ENCODE results near the gene ABCC8. TPM values are rescaled to one million over a fixed set of nuclear protein-coding genes. Genes with fewer than 3 reads are reported as not detected.

The ABCC8 gene
- polyA plus RNA-seq, 1 donor from 2014 or later = not detected

DNA sequence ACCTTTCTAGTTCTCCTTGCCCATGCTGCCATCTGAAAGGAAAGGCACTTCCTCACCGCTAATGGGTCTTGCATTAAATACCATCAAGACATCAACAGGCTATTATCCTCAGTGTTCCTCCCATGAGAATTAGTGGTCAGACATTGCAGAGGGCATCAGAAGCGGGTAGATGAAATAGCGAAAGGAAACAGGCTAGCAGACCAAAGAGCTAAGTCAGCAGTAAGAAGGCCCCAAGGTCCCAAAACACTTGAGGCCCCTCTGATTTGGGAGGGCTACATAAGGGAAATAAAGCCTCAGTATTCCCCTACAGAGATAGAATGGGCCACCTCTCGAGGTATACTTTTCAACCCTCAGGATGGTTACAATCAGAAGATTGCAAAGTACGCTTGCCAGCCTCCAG lies 101.1 kb downstream of the ABCC8 start:
- Mint-ChIP-seq H3K4me3 (no peak overlapping the region), H3K36me3 (peaks cover 4% of the 10 kb centered on the region), H3K27me3 (no peaks in the 10 kb centered on the region), H3K4me1 (no peaks in the 10 kb centered on the region), H3K9me3 (peaks cover 8 to 27% (median 15%) of the 10 kb centered on the region in 3 donors), H3K27ac (no peak overlapping the region)

GRCh38 chr11:17371614-17372013 lies 105.0 kb downstream of the ABCC8 start:
- Mint-ChIP-seq H3K27ac (peak overlapping the region in 1 of 3 donors; percentile 16), H3K36me3 (peaks cover 4% of the 10 kb centered on the region), H3K4me3 (no peak overlapping the region), H3K9me3 (peaks cover 17 to 45% (median 22%) of the 10 kb centered on the region in 3 donors), H3K27me3 (peaks cover 3% of the 10 kb centered on the region), H3K4me1 (no peaks in the 10 kb centered on the region)

DNA sequence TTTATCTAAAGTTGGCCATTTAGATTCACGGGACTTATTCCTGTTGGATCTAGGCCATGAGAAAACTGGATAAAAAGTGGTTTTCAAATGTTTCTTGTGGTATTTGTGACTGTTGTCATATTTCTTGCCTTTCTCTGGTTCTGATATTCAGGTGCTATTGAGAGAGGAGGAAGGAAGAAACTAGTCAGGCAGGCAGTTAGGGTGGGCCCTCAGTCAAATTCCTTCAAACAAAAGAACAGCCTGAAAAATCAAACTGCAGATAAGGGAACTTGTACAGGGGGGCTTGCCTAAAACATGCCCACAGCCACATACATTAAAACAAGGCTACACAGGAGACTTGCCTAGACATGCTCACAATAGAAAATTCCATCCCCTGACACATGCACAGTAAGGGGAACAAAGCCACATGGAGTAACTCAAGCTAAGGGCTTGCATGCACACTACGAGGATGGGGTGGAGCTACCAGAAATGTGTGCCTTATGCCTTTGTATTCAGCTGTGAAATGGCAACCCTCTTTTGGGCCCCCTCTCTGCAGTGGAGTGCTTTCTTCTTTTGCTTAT lies 106.9 kb downstream of the ABCC8 start:
- Mint-ChIP-seq H3K4me1 (no peaks in the 10 kb centered on the region), H3K4me3 (no peak overlapping the region), H3K36me3 (peaks cover 5% of the 10 kb centered on the region), H3K9me3 (peaks cover 17 to 45% (median 22%) of the 10 kb centered on the region in 3 donors), H3K27me3 (peaks cover 3% of the 10 kb centered on the region), H3K27ac (no peak overlapping the region)

DNA sequence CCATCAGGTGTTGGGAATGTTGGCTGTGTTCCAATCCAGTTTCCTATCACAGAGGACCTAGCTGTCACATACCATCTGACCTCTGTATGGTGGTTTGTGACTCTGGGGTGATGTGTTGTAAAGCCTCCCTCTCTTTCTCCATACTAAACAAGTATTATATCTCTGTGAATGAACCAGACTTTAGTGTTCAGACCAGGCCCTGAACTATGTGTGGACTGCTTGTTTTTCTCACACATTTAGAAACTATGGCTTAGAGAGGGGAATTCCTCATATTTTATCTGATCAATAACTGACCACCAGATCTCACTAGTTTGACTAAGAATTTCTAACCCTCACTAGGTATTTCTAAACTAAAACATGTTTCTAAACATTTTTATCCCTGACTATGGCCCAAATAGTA lies 107.6 kb downstream of the ABCC8 start:
- H3K36me3 Mint-ChIP-seq = peaks cover 5% of the 10 kb centered on the region
- H3K9me3 Mint-ChIP-seq = peaks cover 17 to 45% (median 22%) of the 10 kb centered on the region in 3 donors
- no peak overlapping the region for H3K4me3 Mint-ChIP-seq
- H3K27me3 Mint-ChIP-seq = peaks cover 3% of the 10 kb centered on the region
- H3K4me1 Mint-ChIP-seq = no peaks in the 10 kb centered on the region
- H3K27ac Mint-ChIP-seq = no peak overlapping the region

GRCh38 chr11:17368551-17368950 lies 108.1 kb downstream of the ABCC8 start:
- peaks cover 17 to 45% (median 22%) of the 10 kb centered on the region in 3 donors for H3K9me3 Mint-ChIP-seq
- peaks cover 5% of the 10 kb centered on the region for H3K36me3 Mint-ChIP-seq

DNA sequence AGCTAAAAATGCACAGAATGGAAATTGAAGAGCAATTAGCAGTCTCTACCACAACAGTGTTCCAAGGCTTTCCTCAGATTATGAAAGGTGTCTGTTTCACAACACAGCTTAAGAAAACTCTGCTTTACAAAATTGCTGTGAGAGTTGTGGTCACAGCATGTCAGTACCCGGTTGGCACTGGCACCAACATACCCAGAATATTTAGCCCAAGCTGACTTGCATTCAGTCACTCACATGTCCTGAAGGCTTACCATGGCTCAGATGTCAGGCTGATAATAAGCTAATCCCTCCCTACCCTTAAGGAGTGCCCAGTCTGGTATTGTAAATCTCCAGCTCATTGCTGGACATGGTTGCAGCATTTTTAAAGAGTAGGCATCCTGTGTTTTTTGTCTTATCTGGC lies 110.2 kb downstream of the ABCC8 start:
- H3K4me1 Mint-ChIP-seq = no peaks in the 10 kb centered on the region
- no peak overlapping the region for H3K27ac Mint-ChIP-seq
- H3K4me3 Mint-ChIP-seq = no peak overlapping the region
- H3K9me3 Mint-ChIP-seq = peaks cover 12 to 32% (median 14%) of the 10 kb centered on the region in 3 donors
- H3K36me3 Mint-ChIP-seq = peaks cover 4% of the 10 kb centered on the region
- H3K27me3 Mint-ChIP-seq = peaks cover 3% of the 10 kb centered on the region

More at GRCh38 chr11:17368551-17368950, 108.1 kb downstream of the ABCC8 start:
- Mint-ChIP-seq H3K27me3 (peaks cover 3% of the 10 kb centered on the region), H3K4me1 (no peaks in the 10 kb centered on the region), H3K4me3 (no peak overlapping the region), H3K27ac (no peak overlapping the region)

- Mint-ChIP-seq H3K36me3 (no peaks in the 10 kb centered on the region), H3K4me3 (peak overlapping the region; percentile 21 to 93 (median 86)), H3K9me3 (peaks cover 3 to 10% (median 5%) of the 10 kb centered on the region in 3 donors), H3K4me1 (peaks cover 17 to 31% (median 22%) of the 10 kb centered on the region in 3 donors), H3K27ac (peak overlapping the region in 2 of 3 donors; percentile 2 to 43), H3K27me3 (peaks cover 30% of the 10 kb centered on the region)
Measured at GRCh38 chr11:17354601-17354991, 122.0 kb downstream of the ABCC8 start.

DNA sequence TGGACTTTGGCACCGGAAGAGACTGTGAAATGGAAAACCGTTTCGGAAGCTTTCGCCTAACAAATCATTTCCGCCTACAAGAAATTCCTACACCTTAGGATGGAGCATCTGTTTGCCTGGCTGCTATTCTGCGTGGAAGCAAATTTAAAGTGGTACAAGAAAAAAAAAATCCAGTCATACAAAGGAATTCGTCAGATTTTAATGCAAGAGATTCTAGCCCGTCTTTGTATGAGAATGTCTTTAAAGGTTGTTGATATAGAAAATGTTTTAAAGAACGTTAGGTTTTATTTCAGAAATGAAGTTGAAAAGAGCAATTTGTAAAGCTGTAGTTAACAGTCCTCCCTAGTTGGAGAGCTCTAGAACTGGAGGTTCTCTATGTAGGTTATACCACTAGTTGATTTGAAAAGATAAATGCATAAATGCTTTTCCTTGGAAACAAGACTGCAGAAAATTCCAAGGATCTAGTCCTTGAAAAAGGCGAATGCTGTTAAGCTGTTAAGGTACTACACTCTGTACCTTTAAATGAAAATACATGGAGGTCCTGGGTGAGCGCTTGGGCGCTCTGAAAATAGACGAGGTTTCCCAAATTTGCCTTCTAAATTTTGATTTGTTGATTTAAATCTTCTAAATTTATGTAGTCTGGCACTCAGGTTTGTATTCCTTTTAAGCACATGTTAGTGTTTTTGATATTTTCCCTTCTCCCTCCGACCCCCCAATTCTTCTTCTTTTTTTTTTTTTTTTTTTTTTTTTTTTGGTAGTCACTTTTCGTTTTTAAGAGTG lies 122.6 kb downstream of the ABCC8 start:
- peaks cover 17 to 31% (median 22%) of the 10 kb centered on the region in 3 donors for H3K4me1 Mint-ChIP-seq
- H3K27me3 Mint-ChIP-seq = peaks cover 30% of the 10 kb centered on the region
- H3K4me3 Mint-ChIP-seq = peak overlapping the region; percentile 80 to 96 (median 90)

GRCh38 chr11:17352950-17353820 lies 123.5 kb downstream of the ABCC8 start:
- peaks cover 17 to 31% (median 22%) of the 10 kb centered on the region in 3 donors for H3K4me1 Mint-ChIP-seq
- H3K27me3 Mint-ChIP-seq = peaks cover 30% of the 10 kb centered on the region
- no peaks in the 10 kb centered on the region for H3K36me3 Mint-ChIP-seq
- peak overlapping the region; percentile 80 to 96 (median 90) for H3K4me3 Mint-ChIP-seq
- peaks cover 0 to 7% (median 3%) of the 10 kb centered on the region in 3 donors for H3K9me3 Mint-ChIP-seq
- H3K27ac Mint-ChIP-seq = peak overlapping the region; percentile 79 to 86 (median 83)

More for the DNA sequence above, 122.6 kb downstream of the ABCC8 start:
- H3K9me3 Mint-ChIP-seq = peaks cover 1 to 8% (median 3%) of the 10 kb centered on the region in 3 donors
- no peaks in the 10 kb centered on the region for H3K36me3 Mint-ChIP-seq
- peak overlapping the region; percentile 2 to 59 (median 43) for H3K27ac Mint-ChIP-seq

DNA sequence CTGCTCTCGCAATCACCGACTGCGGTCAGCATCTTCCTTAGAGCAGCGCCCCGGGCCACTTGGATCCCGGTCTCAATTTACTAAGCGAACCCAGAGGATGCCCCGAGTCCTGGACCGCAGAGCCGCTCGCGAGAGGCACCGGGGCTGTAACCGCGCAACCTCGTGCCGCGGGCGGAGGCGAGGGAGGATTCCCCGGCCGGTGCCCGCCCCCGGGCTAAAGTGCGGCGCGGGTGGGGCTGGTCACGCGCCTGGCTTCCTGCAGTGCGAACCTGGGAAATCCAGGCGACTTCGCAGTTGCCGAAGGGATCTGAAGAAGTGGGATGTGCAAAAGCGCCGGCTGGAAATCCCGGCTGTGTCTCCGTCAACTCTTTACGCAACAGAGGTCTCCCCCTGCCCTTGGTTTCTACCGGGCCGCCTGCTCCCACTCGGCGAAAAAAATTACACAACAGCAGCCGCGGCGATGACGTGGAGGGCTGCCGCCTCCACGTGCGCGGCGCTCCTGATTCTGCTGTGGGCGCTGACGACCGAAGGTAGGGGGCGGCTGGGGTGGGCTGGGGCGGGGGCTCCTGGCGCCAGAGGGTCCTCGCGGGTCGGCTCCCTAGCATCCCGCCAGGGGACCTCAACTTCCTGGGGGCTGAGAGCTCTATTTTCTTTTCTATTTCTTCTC lies 125.0 kb downstream of the ABCC8 start, which contains the start of gene NCR3LG1:
Gene NCR3LG1, plus strand, starts transcription at position 291 of the 667 bp plus-strand sequence. Its CDS starts 170 bp downstream, at position 461.
- H3K4me3 Mint-ChIP-seq = peak within 1 kb of the TSS; percentile 80 to 96 (median 92)
- H3K27ac Mint-ChIP-seq = peak within 1 kb of the TSS; percentile 83 to 86 (median 83)
- peaks cover 30% of the 10 kb centered on the region for H3K27me3 Mint-ChIP-seq
- peaks cover 0 to 7% (median 3%) of the 10 kb centered on the region in 3 donors for H3K9me3 Mint-ChIP-seq
- H3K4me1 Mint-ChIP-seq = peaks cover 17 to 31% (median 22%) of the 10 kb centered on the region in 3 donors
- no peaks in the 10 kb centered on the region for H3K36me3 Mint-ChIP-seq

GRCh38 chr11:17351172-17351509 lies 125.5 kb downstream of the ABCC8 start:
- Mint-ChIP-seq H3K4me1 (peaks cover 17 to 31% (median 22%) of the 10 kb centered on the region in 3 donors), H3K9me3 (peaks cover 0 to 7% (median 0%) of the 10 kb centered on the region in 3 donors), H3K36me3 (no peaks in the 10 kb centered on the region), H3K27me3 (peaks cover 27% of the 10 kb centered on the region), H3K4me3 (peak overlapping the region in 3 of 4 donors; percentile 80 to 93 (median 92)), H3K27ac (peak overlapping the region in 1 of 3 donors; percentile 83)

GRCh38 chr11:17350455-17351171 lies 126.0 kb downstream of the ABCC8 start:
- H3K27me3 Mint-ChIP-seq = peaks cover 27% of the 10 kb centered on the region
- H3K9me3 Mint-ChIP-seq = peaks cover 0 to 5% (median 0%) of the 10 kb centered on the region in 3 donors
- peaks cover 17 to 31% (median 22%) of the 10 kb centered on the region in 3 donors for H3K4me1 Mint-ChIP-seq
- peak overlapping the region in 3 of 4 donors; percentile 80 to 93 (median 92) for H3K4me3 Mint-ChIP-seq
- H3K36me3 Mint-ChIP-seq = no peaks in the 10 kb centered on the region
- peak overlapping the region in 1 of 3 donors; percentile 83 for H3K27ac Mint-ChIP-seq

- Mint-ChIP-seq H3K4me1 (peaks cover 9 to 13% (median 12%) of the 10 kb centered on the region in 3 donors), H3K4me3 (no peak overlapping the region), H3K27me3 (peaks cover 14% of the 10 kb centered on the region), H3K27ac (no peak overlapping the region), H3K36me3 (no peaks in the 10 kb centered on the region), H3K9me3 (no peaks in the 10 kb centered on the region)
Measured at GRCh38 chr11:17347676-17348075, 129.0 kb downstream of the ABCC8 start.
